Measurements from ENCODE around the gene DVL3. TPM values are rescaled to one million over a fixed set of nuclear protein-coding genes. Genes with fewer than 3 reads are reported as not detected.

DVL3 gene
- polyA plus RNA-seq, 1 donor from 2014 or later: 78.9 TPM

- Histone ChIP-seq H3K27me3 (ENCODE audit: insufficient read depth, low read depth, low read length) (no peaks in the 10 kb centered on the region), H3K9me3 (ENCODE audit: low read length) (no peaks in the 10 kb centered on the region), H3K27ac (ENCODE audit: low read length) (peak within 1 kb of the TSS; percentile 61), H3K4me3 (ENCODE audit: low read length) (peak within 1 kb of the TSS; percentile 88), H3K79me2 (replicated peaks; ENCODE audit: insufficient read depth, low read length) (peaks cover 20% of the 10 kb centered on the region), H4K20me1 (ENCODE audit: insufficient read depth) (no peaks in the 10 kb centered on the region), H3K4me2 (ENCODE audit: low read length) (peak within 1 kb of the TSS; percentile 68), H3K9me2 (ENCODE audit: insufficient read depth, low read length) (no peaks in the 10 kb centered on the region), H3F3A (ENCODE audit: insufficient read depth, low read length, poor library complexity, severe bottlenecking) (no peaks in the 10 kb centered on the region), H2AFZ (ENCODE audit: low read depth, low read length) (no peak within 1 kb of the TSS), H3K36me3 (ENCODE audit: insufficient read depth, low read length) (no peaks in the 10 kb centered on the region), H3K9ac (ENCODE audit: low read length) (peak within 1 kb of the TSS; percentile 81)
- TF ChIP-seq MXI1 (conservative IDR thresholded peaks at IDR 0.05; ENCODE audit: poor library complexity, severe bottlenecking): no peak
- TF ChIP-seq POLR2AphosphoS5 (IDR thresholded peaks at IDR 0.05): peak; percentile 84
Observed at GRCh38 chr3:184186184-184186901, 31.2 kb downstream of the DVL3 start, which contains the start of gene ABCF3. TSS of gene ABCF3 (plus strand) at chr3:184186199. CDS start at chr3:184186208, 9 bp downstream.

- H3K9me3 ChIP-seq (ENCODE audit: low read length): no peaks in the 10 kb centered on the region
- H3K9ac ChIP-seq (ENCODE audit: low read length): peak overlapping the region; percentile 81
- peaks cover 20% of the 10 kb centered on the region for H3K79me2 ChIP-seq (replicated peaks; ENCODE audit: insufficient read depth, low read length)
- H3K27ac ChIP-seq (ENCODE audit: low read length): no peak overlapping the region
- H3K36me3 ChIP-seq (ENCODE audit: insufficient read depth, low read length): no peaks in the 10 kb centered on the region
- H3K9me2 ChIP-seq (ENCODE audit: insufficient read depth, low read length): no peaks in the 10 kb centered on the region
- H3K4me2 ChIP-seq (ENCODE audit: low read length): peak overlapping the region; percentile 68
- H3K4me3 ChIP-seq (ENCODE audit: low read length): peak overlapping the region; percentile 88
- TF ChIP-seq TAF1 (IDR thresholded peaks at IDR 0.05; ENCODE audit: low read depth): no peak
- TF ChIP-seq SMC3 (conservative IDR thresholded peaks at IDR 0.05; ENCODE audit: poor library complexity): no peak
- no peak for TF ChIP-seq EZH2 (IDR thresholded peaks at IDR 0.05; ENCODE audit: borderline replicate concordance, insufficient read depth, low read length, poor library complexity, severe bottlenecking)
- TF ChIP-seq EP300 (conservative IDR thresholded peaks at IDR 0.05; ENCODE audit: poor library complexity, severe bottlenecking): no peak
- no peak for TF ChIP-seq RAD21 (conservative IDR thresholded peaks at IDR 0.05)
- TF ChIP-seq MXI1 (conservative IDR thresholded peaks at IDR 0.05; ENCODE audit: poor library complexity, severe bottlenecking): no peak
- no peak for TF ChIP-seq POLR2AphosphoS5 (IDR thresholded peaks at IDR 0.05)
- no peak for TF ChIP-seq CTCF (IDR thresholded peaks at IDR 0.05; ENCODE audit: poor library complexity, severe bottlenecking)
- TF ChIP-seq, protein P1, sequence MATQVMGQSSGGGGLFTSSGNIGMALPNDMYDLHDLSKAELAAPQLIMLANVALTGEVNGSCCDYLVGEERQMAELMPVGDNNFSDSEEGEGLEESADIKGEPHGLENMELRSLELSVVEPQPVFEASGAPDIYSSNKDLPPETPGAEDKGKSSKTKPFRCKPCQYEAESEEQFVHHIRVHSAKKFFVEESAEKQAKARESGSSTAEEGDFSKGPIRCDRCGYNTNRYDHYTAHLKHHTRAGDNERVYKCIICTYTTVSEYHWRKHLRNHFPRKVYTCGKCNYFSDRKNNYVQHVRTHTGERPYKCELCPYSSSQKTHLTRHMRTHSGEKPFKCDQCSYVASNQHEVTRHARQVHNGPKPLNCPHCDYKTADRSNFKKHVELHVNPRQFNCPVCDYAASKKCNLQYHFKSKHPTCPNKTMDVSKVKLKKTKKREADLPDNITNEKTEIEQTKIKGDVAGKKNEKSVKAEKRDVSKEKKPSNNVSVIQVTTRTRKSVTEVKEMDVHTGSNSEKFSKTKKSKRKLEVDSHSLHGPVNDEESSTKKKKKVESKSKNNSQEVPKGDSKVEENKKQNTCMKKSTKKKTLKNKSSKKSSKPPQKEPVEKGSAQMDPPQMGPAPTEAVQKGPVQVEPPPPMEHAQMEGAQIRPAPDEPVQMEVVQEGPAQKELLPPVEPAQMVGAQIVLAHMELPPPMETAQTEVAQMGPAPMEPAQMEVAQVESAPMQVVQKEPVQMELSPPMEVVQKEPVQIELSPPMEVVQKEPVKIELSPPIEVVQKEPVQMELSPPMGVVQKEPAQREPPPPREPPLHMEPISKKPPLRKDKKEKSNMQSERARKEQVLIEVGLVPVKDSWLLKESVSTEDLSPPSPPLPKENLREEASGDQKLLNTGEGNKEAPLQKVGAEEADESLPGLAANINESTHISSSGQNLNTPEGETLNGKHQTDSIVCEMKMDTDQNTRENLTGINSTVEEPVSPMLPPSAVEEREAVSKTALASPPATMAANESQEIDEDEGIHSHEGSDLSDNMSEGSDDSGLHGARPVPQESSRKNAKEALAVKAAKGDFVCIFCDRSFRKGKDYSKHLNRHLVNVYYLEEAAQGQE (IDR thresholded peaks at IDR 0.05; ENCODE audit: borderline replicate concordance): no peak
- no peaks in the 10 kb centered on the region for H3F3A ChIP-seq (ENCODE audit: insufficient read depth, low read length, poor library complexity, severe bottlenecking)
- no peak overlapping the region for H2AFZ ChIP-seq (ENCODE audit: low read depth, low read length)
- no peaks in the 10 kb centered on the region for H3K27me3 ChIP-seq (ENCODE audit: insufficient read depth, low read depth, low read length)
- H4K20me1 ChIP-seq (ENCODE audit: insufficient read depth): no peaks in the 10 kb centered on the region
Observed at GRCh38 chr3:184186902-184187207, 31.7 kb downstream of the DVL3 start.

Measured in neural cell (in vitro differentiated cells).